GM18868 (cell line): Measurements from ENCODE around the gene SPDYC.
"Not testable (repeated sequence)": the region's sequence is repeated elsewhere in the genome, so short reads cannot be mapped to it uniquely, and the experiment has no call there.

Experiments used
- ATAC-seq: cut with Tn5 transposase; IDR thresholded peaks from one replicate; pipeline ENCODE4 v1.9.1; 2021; ENCODE audit warnings: mild to moderate bottlenecking, moderate library complexity; ENCODE audit not compliant: unreplicated experiment

Gene SPDYC

DNA sequence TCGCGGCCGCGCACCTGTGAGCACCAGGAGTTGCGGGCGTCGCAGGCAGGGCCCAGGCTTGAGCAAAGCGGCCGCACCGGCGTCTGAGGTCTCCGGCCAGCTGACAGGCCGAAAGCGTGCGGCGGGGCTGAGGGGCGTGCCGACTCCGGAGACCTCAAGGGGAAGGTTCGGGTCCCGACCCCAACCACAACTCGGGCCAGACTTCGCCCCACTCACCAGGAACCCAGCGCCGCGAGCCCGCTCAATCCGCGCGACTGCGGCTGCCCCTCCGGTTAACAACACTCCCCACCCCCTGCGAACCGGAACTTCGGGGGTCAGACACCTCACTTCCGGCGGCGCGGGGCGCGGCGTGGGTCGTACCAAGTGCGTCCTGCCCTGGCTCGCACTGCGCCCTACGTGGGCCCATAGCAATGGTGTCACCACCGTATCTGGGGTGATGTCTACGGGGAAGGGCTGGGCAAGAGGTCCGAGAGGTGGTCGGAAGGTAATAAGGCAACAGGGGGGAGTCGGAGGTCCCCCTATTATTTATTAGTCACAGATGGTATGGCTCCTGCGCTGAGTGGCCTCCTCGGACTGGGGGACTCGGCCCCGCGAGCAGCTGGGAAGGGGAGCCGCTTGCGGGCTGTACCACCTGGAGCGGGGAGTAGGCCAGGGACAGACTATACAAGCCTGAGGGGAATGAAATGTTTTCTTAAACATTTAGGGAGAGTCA lies 35.6 kb upstream of the SPDYC start, which contains the start of gene SYVN1:
Gene SYVN1, minus strand, starts transcription at position 280 of the 712 bp plus-strand sequence. CDS start 918 bp downstream, outside the sequence.
- ATAC-seq, result peak; percentile 60

DNA sequence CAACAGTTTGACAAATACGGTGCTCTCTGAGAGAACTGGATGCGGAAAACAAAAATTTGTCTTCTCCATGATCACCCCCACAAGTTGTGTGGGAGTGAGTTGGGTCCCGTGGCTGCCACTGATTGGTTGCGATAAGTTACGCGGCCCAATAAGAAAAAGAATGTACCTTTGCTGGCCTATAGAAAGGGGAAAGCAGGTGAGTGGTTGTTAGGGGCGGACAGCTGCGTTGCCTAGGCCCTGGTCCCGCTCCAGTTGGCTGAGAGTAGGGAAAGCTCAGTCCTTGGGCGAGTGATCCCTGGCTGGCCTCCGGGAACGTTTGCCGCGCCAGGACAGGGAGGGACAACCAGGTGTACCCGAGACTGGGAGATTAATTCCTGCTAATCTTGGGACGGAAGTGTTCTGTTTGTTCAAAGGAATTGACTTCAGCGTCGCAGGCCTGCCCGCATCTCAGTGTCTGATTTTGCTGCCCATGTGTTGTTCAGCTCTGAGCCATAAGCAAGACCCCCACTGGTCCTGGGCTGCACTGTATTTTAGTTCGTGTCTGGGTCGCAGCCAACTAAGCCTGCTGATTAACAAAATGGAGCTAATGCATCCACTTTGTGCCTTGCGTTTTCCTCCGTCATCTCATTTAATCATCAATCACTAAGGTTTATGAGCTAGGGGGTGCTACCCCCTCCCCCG lies 34.9 kb upstream of the SPDYC start:
- peak; percentile 73 for ATAC-seq

- ATAC-seq, result no peak
Observed at GRCh38 chr11:65135633-65136145, 34.3 kb upstream of the SPDYC start.

DNA sequence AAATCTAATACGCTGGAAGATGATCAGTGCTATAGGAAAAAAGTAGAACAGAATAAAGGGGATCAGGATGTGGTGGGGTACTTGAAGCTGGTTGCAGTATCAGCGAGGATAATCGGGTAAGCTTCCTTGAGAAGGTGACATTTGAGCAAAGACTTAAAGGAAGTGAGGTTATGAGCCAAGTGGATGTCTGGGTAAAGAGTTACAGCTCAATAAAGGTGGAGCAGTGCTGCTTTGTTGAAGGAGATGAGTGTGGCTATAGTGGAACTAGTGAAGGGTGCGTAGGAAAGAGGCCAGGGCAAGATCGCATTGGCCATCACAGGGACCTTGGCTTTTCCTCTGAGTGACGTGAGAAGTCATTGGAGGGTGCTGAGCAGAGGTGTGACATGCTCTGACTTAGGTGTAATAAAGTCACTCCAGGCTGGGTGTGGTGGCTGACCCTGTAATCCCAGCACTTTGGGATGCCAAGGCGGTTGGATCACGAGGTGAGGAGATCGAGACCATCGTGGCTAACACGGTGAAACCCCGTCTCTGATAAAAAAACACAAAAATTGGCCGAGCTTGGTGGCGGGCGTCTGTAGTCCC lies 33.4 kb upstream of the SPDYC start:
- no peak for ATAC-seq

DNA sequence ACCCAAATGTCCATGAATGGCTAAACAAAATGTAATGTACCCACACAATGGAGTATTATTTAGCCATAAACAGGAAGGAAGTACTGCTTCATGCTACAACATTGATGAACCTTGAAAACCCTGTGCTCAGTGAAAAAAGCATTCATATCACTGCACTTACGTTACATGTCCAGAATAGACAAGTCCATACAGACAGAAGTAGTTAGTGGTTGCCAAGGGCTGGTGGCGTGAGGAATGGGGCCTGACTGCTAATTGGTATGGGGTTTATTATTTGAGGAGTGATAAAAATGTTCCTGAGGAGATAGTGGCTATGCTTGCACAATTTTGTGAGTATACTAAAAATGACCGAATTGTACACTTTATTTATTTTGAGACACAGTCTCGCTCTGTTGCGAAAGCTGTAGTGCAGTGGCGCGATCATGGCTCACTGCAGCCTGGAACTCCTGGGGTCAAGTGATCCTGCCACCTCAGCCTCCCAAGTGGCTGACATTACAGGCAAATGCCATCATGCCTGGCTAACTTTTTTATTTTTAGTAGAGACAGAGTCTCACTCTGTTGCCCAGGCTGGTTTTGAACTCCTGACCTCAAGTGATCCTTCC lies 28.0 kb upstream of the SPDYC start:
- no peak for ATAC-seq

DNA sequence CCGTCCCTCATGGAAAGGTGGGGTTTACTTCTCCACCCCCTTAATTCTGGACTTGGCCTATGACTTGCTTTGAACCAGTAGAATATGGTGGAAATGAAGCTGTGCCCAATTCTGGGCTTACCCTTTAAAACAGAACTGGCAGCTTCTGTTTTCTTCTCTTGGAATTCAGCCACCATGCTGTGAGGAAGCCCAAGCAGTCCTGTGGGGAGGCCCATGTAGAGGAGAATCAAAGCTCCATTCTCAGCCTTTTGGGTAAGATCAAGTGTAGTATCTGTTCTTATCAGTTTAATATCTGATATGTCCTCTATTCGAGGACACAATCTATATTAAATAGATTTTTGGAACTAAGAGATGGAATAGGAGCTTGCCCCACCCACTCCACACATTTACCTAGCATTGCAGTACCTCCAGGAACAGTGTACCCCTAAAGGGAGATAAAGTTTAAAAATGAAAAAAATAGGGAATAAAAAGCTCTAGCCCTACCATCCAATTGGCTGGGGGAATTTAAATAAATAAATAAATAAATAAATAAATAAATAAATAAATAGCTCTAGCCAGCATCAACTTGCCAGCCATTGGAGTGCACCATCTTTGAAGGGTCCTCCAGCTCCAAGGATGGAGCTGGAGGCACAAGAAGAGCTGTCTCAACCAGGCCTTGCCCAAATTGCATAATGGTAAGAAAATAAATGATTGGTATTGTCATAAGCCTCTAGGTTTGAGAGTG lies 22.5 kb upstream of the SPDYC start:
- ATAC-seq, result no peak

- no peak for ATAC-seq
Observed at GRCh38 chr11:65148657-65149056, 21.4 kb upstream of the SPDYC start.

DNA sequence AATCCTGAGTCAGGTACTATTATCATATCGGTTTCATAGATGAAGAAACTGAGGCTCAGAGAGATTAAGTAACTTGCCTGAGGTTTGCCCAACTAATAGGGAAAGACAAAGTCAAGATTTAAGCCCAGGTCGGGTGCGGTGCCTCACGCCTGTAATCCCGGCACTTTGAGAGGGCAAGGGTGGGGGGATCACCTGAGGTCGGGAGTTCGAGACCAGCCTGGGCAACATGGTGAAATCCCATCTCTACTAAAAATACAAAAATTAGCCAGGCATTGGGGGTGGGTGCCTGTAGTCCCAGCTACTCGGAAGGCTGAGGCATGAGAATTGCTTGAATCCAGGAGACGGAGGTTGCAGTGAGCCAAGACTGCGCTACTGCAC lies 19.9 kb upstream of the SPDYC start:
- not testable (repeated sequence) for ATAC-seq

DNA sequence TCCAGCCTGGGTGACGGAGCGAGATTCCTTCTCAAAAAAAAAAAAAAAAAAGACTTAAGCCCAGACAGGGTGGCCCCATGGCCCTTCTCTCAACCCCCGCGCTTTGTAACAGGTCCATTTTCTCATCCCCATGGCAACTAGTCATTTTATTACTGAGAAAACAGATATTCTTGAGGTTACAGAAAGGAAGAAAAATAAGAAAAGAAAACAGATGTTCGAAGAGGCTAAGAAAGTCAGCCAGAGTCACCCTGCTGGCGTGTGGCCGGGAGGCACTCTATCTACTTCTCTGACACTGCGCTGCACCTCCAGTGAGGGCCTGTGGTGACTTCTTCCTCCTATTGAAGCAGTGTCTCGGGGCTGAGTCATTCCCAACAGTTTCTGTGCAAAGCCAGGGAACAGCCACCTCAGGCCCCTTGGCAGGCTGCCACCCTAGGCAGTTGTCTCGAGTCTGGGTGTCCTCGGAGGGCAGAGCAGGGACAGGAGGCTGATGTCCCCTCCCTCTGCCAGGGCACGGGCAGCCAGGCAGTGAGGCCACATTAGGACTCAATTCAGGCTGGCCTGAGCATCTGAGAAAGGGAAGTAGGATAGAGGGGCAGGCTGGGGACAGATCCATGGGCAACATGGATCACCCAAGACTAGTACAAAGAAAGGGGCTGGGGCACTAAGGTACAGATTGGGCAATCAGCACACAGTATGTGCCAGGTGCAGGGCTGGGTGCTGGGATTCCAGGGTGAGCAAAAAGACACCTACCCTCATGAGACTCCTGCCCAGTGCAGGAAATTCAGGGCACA lies 19.3 kb upstream of the SPDYC start:
- no peak for ATAC-seq

GRCh38 chr11:65151331-65151899 lies 18.6 kb upstream of the SPDYC start:
- no peak for ATAC-seq

GRCh38 chr11:65152122-65152521 lies 17.9 kb upstream of the SPDYC start:
- no peak for ATAC-seq

DNA sequence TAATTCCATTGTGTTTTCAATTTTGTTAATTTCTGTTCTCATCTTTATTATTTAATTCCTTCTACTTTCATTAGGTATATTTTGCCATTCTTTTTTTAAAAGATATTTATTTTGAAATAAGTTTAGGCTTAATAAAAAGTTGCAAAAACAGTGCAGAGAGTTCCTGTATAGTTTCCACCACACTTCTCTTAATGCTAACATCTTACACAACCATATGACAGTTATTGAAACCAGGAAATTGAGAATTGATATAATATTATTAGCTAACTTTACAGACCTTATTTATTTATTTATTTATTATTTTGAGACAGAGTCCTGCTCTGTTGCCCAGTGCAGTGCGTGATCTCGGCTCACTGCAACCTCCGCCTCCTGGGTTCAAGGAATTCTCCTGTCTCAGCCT lies 13.8 kb upstream of the SPDYC start:
- ATAC-seq, result no peak

GRCh38 chr11:65156926-65157325 lies 13.1 kb upstream of the SPDYC start:
- ATAC-seq, result no peak

- ATAC-seq, result no peak
Observed at GRCh38 chr11:65157336-65157735, 12.7 kb upstream of the SPDYC start.

DNA sequence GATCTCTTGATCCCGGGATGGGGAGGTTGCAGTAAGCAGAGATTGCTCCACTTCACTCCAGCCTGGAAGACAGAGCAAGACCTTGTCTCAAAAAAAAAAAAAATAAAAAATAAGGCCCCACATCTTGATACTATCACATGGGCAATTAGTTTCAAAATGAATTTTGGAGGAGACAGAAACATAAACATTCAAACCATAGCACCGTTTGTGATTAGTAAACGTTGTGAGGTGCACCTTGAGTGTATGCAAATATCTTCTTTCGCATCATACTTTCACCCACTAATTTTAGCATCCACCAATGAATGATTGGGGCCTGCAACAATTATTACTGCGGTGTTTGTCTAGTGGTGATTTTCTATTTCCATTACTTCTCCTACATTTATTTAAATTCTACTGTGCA lies 11.0 kb upstream of the SPDYC start:
- no peak for ATAC-seq

GRCh38 chr11:65160643-65161042 lies 9.4 kb upstream of the SPDYC start:
- ATAC-seq, result no peak

DNA sequence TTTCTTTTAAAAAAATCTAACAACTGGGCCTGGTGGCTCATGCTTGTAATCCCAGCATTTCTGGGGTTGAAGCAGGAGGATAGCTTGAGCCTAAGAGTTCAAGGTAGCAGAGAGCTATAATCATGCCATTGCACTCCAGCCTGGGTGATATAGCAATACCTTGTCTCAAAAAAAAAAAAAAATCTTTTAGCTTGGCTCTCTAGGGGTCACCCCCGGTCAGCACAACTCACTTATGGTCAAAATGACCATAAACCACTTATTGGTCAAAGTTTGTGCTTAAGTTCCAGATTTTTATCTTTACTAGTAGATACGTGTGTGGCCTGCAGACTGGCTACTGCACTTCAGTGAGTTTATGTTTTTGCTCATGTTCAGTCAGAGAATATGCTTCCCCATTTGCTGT lies 6.3 kb upstream of the SPDYC start:
- ATAC-seq, result no peak

GRCh38 chr11:65165410-65166317 lies 4.4 kb upstream of the SPDYC start:
- ATAC-seq, result no peak

DNA sequence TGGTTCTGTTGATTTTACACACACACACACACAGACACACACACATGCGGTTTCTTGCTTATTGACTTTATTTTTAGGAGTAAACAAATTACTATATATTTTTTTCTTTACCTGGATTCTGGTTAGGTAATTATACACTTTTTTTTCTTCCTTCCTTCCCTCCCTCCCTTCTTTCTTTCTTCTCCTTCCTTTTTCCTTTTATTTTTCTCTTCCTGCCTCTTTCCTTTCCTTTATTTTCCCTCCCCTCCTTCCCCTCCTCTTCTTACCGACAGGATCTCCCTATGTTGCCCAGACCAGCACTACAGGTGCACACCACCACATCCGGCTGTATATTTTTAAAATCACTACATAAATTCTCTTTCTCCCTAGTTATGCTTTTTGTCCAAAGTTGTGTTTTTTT lies 3.1 kb upstream of the SPDYC start:
- no peak for ATAC-seq
